HEK293 (cell line): ENCODE data around the gene STXBP5L.
A peak's percentile ranks its signal among the peaks of the same experiment; 100 is the strongest.

Experiments used
- EGR2 ChIP-seq: fragments of 450-650 bp; formaldehyde crosslinking; IDR thresholded peaks from 2 replicates; pipeline ENCODE4 v1.5.1; 2016; ENCODE audit warnings: low read depth, missing biosample characterization, missing genetic modification characterization
- IKZF3 ChIP-seq: fragments of 450-650 bp; IDR thresholded peaks from 2 replicates; pipeline ENCODE4 v1.5.0; 2018; ENCODE audit warnings: missing biosample characterization, mild to moderate bottlenecking, missing genetic modification characterization, moderate library complexity
- INSM2 ChIP-seq: fragments of 450-650 bp; formaldehyde crosslinking; IDR thresholded peaks from 2 replicates; pipeline ENCODE4 v1.5.1; 2016; ENCODE audit warnings: missing biosample characterization, missing genetic modification characterization
- KLF10 ChIP-seq: fragments of 450-650 bp; IDR thresholded peaks from 2 replicates; pipeline ENCODE4 v1.5.1; 2018; ENCODE audit warnings: missing biosample characterization, mild to moderate bottlenecking, missing genetic modification characterization
- SP3 ChIP-seq: fragments of 450-650 bp; formaldehyde crosslinking; IDR thresholded peaks from 2 replicates; pipeline ENCODE4 v1.5.1; 2016; ENCODE audit warnings: missing biosample characterization, missing genetic modification characterization
- SP7 ChIP-seq: fragments of 450-650 bp; formaldehyde crosslinking; IDR thresholded peaks from 2 replicates; pipeline ENCODE4 v1.5.1; 2016; ENCODE audit warnings: missing biosample characterization, missing genetic modification characterization
- TRIM28 ChIP-seq: IDR thresholded peaks from 2 replicates; pipeline ENCODE4 v1.6.1; 2011; ENCODE audit warnings: low read length, control low read depth, borderline replicate concordance
- ZBTB26 ChIP-seq: fragments of 450-650 bp; formaldehyde crosslinking; optimal IDR thresholded peaks from 2 replicates; pipeline ENCODE3; 2016; ENCODE audit warnings: missing biosample characterization, mild to moderate bottlenecking, missing genetic modification characterization
- ZBTB6 ChIP-seq: fragments of 450-650 bp; formaldehyde crosslinking; IDR thresholded peaks from 2 replicates; pipeline ENCODE4 v1.5.1; 2017; ENCODE audit warnings: missing biosample characterization, missing genetic modification characterization
- ZFP41 ChIP-seq: fragments of 450-650 bp; formaldehyde crosslinking; IDR thresholded peaks from 2 replicates; pipeline ENCODE4 v1.5.1; 2016; ENCODE audit warnings: missing biosample characterization, missing genetic modification characterization, borderline replicate concordance
- ZNF19 ChIP-seq: fragments of 450-650 bp; formaldehyde crosslinking; IDR thresholded peaks from 2 replicates; pipeline ENCODE4; 2016; ENCODE audit warnings: missing biosample characterization, missing genetic modification characterization, low read depth
- ZNF2 ChIP-seq: fragments of 450-650 bp; formaldehyde crosslinking; IDR thresholded peaks from 2 replicates; pipeline ENCODE4 v1.5.1; 2016; ENCODE audit warnings: missing biosample characterization, missing genetic modification characterization
- ZNF214 ChIP-seq: fragments of 450-650 bp; formaldehyde crosslinking; IDR thresholded peaks from 2 replicates; pipeline ENCODE4 v1.5.1; 2017; ENCODE audit warnings: missing biosample characterization, mild to moderate bottlenecking, missing genetic modification characterization, borderline replicate concordance
- ZNF24 ChIP-seq: fragments of 450-650 bp; formaldehyde crosslinking; IDR thresholded peaks from 2 replicates; pipeline ENCODE4 v1.5.1; 2016; ENCODE audit warnings: missing biosample characterization, missing genetic modification characterization
- ZNF394 ChIP-seq: fragments of 450-650 bp; formaldehyde crosslinking; IDR thresholded peaks from 2 replicates; pipeline ENCODE4 v1.5.1; 2016; ENCODE audit warnings: missing biosample characterization, missing genetic modification characterization, mild to moderate bottlenecking, moderate library complexity, borderline replicate concordance
- ZNF530 ChIP-seq: fragments of 450-650 bp; formaldehyde crosslinking; IDR thresholded peaks from 2 replicates; pipeline ENCODE4 v1.5.1; 2016; ENCODE audit warnings: low read depth, missing biosample characterization, missing genetic modification characterization
- ZNF621 ChIP-seq: fragments of 450-650 bp; formaldehyde crosslinking; IDR thresholded peaks from 2 replicates; pipeline ENCODE4 v1.5.1; 2017; ENCODE audit warnings: missing biosample characterization, missing genetic modification characterization
- ZNF747 ChIP-seq: fragments of 450-650 bp; formaldehyde crosslinking; IDR thresholded peaks from 2 replicates; pipeline ENCODE4 v1.5.1; 2016; ENCODE audit warnings: missing biosample characterization, missing genetic modification characterization
- ZNF785 ChIP-seq: fragments of 450-650 bp; formaldehyde crosslinking; IDR thresholded peaks from 2 replicates; pipeline ENCODE4 v1.5.1; 2016; ENCODE audit warnings: missing biosample characterization, missing genetic modification characterization
- ZNF792 ChIP-seq: fragments of 450-650 bp; formaldehyde crosslinking; IDR thresholded peaks from 2 replicates; pipeline ENCODE4 v1.5.1; 2016; ENCODE audit warnings: missing biosample characterization, missing genetic modification characterization
- ZNF837 ChIP-seq: fragments of 450-650 bp; formaldehyde crosslinking; IDR thresholded peaks from 2 replicates; pipeline ENCODE4 v1.5.1; 2016; ENCODE audit warnings: missing biosample characterization, missing genetic modification characterization
- ZSCAN4 ChIP-seq: fragments of 450-650 bp; formaldehyde crosslinking; IDR thresholded peaks from 2 replicates; pipeline ENCODE4 v1.5.1; 2017; ENCODE audit warnings: missing biosample characterization, missing genetic modification characterization
- ZXDB ChIP-seq: fragments of 450-650 bp; formaldehyde crosslinking; IDR thresholded peaks from 2 replicates; pipeline ENCODE4 v1.5.1; 2016; ENCODE audit warnings: missing biosample characterization, missing genetic modification characterization
- TF ChIP-seq, protein P1 (sequence below): fragments of 450-650 bp; formaldehyde crosslinking; IDR thresholded peaks from 2 replicates; pipeline ENCODE4 v1.5.1; 2016; ENCODE audit warnings: missing biosample characterization, missing genetic modification characterization
- TF ChIP-seq, protein P2 (sequence below): fragments of 450-650 bp; formaldehyde crosslinking; IDR thresholded peaks from 2 replicates; pipeline ENCODE4 v1.5.1; 2017; ENCODE audit warnings: missing biosample characterization, missing genetic modification characterization
- TF ChIP-seq, protein P3 (sequence below): fragments of 450-650 bp; formaldehyde crosslinking; IDR thresholded peaks from 2 replicates; pipeline ENCODE4 v1.5.1; 2016; ENCODE audit warnings: missing biosample characterization, missing genetic modification characterization, low read depth

The STXBP5L gene

GRCh38 chr3:120908030-120908794 lies at the start of gene STXBP5L (continued):
- TF ChIP-seq EGR2 (tag by site-specific recombination) = peak; percentile 37; the same call in 1 of the 2 replicates
- TF ChIP-seq, protein P1, sequence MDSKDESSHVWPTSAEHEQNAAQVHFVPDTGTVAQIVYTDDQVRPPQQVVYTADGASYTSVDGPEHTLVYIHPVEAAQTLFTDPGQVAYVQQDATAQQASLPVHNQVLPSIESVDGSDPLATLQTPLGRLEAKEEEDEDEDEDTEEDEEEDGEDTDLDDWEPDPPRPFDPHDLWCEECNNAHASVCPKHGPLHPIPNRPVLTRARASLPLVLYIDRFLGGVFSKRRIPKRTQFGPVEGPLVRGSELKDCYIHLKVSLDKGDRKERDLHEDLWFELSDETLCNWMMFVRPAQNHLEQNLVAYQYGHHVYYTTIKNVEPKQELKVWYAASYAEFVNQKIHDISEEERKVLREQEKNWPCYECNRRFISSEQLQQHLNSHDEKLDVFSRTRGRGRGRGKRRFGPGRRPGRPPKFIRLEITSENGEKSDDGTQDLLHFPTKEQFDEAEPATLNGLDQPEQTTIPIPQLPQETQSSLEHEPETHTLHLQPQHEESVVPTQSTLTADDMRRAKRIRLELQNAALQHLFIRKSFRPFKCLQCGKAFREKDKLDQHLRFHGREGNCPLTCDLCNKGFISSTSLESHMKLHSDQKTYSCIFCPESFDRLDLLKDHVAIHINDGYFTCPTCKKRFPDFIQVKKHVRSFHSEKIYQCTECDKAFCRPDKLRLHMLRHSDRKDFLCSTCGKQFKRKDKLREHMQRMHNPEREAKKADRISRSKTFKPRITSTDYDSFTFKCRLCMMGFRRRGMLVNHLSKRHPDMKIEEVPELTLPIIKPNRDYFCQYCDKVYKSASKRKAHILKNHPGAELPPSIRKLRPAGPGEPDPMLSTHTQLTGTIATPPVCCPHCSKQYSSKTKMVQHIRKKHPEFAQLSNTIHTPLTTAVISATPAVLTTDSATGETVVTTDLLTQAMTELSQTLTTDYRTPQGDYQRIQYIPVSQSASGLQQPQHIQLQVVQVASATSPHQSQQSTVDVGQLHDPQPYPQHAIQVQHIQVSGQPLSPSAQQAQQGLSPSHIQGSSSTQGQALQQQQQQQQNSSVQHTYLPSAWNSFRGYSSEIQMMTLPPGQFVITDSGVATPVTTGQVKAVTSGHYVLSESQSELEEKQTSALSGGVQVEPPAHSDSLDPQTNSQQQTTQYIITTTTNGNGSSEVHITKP = peak; percentile 27
- TF ChIP-seq ZFP41 (tag by site-specific recombination) = no peak
- no peak for TF ChIP-seq IKZF3
- TF ChIP-seq ZNF214 = no peak
- no peak for TF ChIP-seq KLF10
- peak; percentile 93 for TF ChIP-seq SP3 (tag by site-specific recombination)
- peak; percentile 54; the same call in 1 of the 2 replicates for TF ChIP-seq ZXDB (tag by site-specific recombination)
- no peak for TF ChIP-seq ZNF785
- TF ChIP-seq ZBTB6 (tag by site-specific recombination) = 0 out of 2 replicates have a peak, but pooled peaks have one; percentile 4
- no peak for TF ChIP-seq ZNF19 (tag by site-specific recombination)
- TF ChIP-seq ZNF792 (tag by site-specific recombination) = no peak
- TF ChIP-seq TRIM28 = no peak
- peak; percentile 78 for TF ChIP-seq SP7 (tag by site-specific recombination)
- peak; percentile 23; the same call in 1 of the 2 replicates for TF ChIP-seq ZNF394 (tag by site-specific recombination)
- no peak for TF ChIP-seq INSM2 (tag by site-specific recombination)
- TF ChIP-seq, protein P2, sequence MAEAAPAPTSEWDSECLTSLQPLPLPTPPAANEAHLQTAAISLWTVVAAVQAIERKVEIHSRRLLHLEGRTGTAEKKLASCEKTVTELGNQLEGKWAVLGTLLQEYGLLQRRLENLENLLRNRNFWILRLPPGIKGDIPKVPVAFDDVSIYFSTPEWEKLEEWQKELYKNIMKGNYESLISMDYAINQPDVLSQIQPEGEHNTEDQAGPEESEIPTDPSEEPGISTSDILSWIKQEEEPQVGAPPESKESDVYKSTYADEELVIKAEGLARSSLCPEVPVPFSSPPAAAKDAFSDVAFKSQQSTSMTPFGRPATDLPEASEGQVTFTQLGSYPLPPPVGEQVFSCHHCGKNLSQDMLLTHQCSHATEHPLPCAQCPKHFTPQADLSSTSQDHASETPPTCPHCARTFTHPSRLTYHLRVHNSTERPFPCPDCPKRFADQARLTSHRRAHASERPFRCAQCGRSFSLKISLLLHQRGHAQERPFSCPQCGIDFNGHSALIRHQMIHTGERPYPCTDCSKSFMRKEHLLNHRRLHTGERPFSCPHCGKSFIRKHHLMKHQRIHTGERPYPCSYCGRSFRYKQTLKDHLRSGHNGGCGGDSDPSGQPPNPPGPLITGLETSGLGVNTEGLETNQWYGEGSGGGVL (tag by site-specific recombination) = no peak
- peak; percentile 73 for TF ChIP-seq ZSCAN4 (tag by site-specific recombination)
- TF ChIP-seq ZNF621 (tag by site-specific recombination) = no peak
- TF ChIP-seq, protein P3, sequence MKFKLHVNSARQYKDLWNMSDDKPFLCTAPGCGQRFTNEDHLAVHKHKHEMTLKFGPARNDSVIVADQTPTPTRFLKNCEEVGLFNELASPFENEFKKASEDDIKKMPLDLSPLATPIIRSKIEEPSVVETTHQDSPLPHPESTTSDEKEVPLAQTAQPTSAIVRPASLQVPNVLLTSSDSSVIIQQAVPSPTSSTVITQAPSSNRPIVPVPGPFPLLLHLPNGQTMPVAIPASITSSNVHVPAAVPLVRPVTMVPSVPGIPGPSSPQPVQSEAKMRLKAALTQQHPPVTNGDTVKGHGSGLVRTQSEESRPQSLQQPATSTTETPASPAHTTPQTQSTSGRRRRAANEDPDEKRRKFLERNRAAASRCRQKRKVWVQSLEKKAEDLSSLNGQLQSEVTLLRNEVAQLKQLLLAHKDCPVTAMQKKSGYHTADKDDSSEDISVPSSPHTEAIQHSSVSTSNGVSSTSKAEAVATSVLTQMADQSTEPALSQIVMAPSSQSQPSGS (tag by site-specific recombination) = no peak
- no peak for TF ChIP-seq ZNF837 (tag by site-specific recombination)
- TF ChIP-seq ZNF530 (tag by site-specific recombination) = no peak
- TF ChIP-seq ZNF747 (tag by site-specific recombination) = no peak
- peak; percentile 57 for TF ChIP-seq ZNF2 (tag by site-specific recombination)
- TF ChIP-seq ZNF24 (tag by site-specific recombination) = no peak
- peak; percentile 95 for TF ChIP-seq ZBTB26
